Suprapubic skin (tissue), 4 donors: ENCODE measurements around the gene NCAM2.

Experiments
- CTCF ChIP-seq, 2 donors: fragments of 200-600 bp in 1 of 2; fragments of 450-650 bp in 1 of 2; sonication (generic) in 1 of 2; IDR thresholded peaks; one replicate each; pipeline ENCODE4 v1.5.1; 2016 to 2019; ENCODE audit warnings: antibody characterized with exemption in 2 of 2, mild to moderate bottlenecking in 1 of 2, moderate library complexity in 1 of 2
- EP300 ChIP-seq: sonication (generic); formaldehyde crosslinking; IDR thresholded peaks from one replicate; pipeline ENCODE4 v1.6.1; 2017; ENCODE audit warnings: antibody characterized with exemption
- POLR2A ChIP-seq, 2 donors: fragments of 450-650 bp; IDR thresholded peaks; one replicate each; pipeline ENCODE4 v1.6.1; 2017; ENCODE audit warnings: antibody characterized with exemption in 2 of 2, mild to moderate bottlenecking in 2 of 2, moderate library complexity in 2 of 2
- POLR2AphosphoS5 ChIP-seq, 3 donors: sonication (generic); formaldehyde crosslinking; IDR thresholded peaks; one replicate each; pipeline ENCODE4 v1.6.1; 2017; ENCODE audit warnings: antibody characterized with exemption in 3 of 3

GRCh38 chr21:21397464-21397863, 399.3 kb downstream of the NCAM2 start:
- TF ChIP-seq CTCF (IDR thresholded peaks at IDR 0.05) = no peak
- no peak for TF ChIP-seq EP300
- no peak for TF ChIP-seq POLR2A (IDR thresholded peaks at IDR 0.05)
- no peak for TF ChIP-seq POLR2AphosphoS5 (IDR thresholded peaks at IDR 0.05)
